HepG2 (cell line): ENCODE data around the gene HAS3. TPM values are rescaled to one million over a fixed set of nuclear protein-coding genes. Genes with fewer than 3 reads are reported as not detected.

Experiments used
- ATAC-seq: fragments of 200-7000 bp; cut with Tn5 transposase; 3 replicates; pipeline ENCODE4 v1.9.1; 2020; ENCODE audit warnings: mild to moderate bottlenecking, moderate library complexity
- BruUV-seq: library from RNA; stranded (reverse); fragments of 400-500 nt; replicated peaks from 2 replicates; lab custom pipeline; 2021; lab: Mats Ljungman, UMichigan
- CTCF ChIA-PET: fragments of 300-600 bp; formaldehyde crosslinking; extraction: SDS; loops from one replicate; lab custom pipeline; 2021; ENCODE audit warnings: low total read pairs, inconsistent platforms, low intra/inter-chr PET ratio; lab: Yijun Ruan, JAX
- POLR2A ChIA-PET: fragments of 350-600 bp; sonication (Branson Sonifier 250); formaldehyde crosslinking; loops from one replicate; lab custom pipeline; 2020; ENCODE audit warnings: antibody characterized with exemption, inconsistent platforms; lab: Yijun Ruan, JAX
- DNase-seq: peaks from one replicate; pipeline ENCODE4 v3.0.0-alpha.2; 2015; ENCODE audit warnings: low spot score
- FAIRE-seq: peaks from 3 replicates; lab custom pipeline; 2011; peaks lifted over from hg19 to GRCh38; lab: Jason Lieb, UNC
- H2AFZ ChIP-seq: one replicate; pipeline ENCODE4 v1.6.1; 2011; ENCODE audit warnings: low read length, inconsistent platforms
- H3K27ac ChIP-seq: fragments of 300-600 bp; 3 replicates; pipeline ENCODE4 v1.8.0; 2011; ENCODE audit warnings: mixed run types, mild to moderate bottlenecking, mixed read lengths, low read length, inconsistent platforms; ENCODE audit not compliant: insufficient read depth; ENCODE audit errors: extremely low read length
- H3K27me3 ChIP-seq, 2 experiments: fragments of 200-600 bp in 1 of 2; 2 replicates in 1 of 2; 3 replicates in 1 of 2; pipeline versions ENCODE4 v1.6.0 to v1.8.0; 2011; ENCODE audit warnings: low read length in 2 of 2, mild to moderate bottlenecking in 2 of 2, moderate library complexity in 2 of 2, inconsistent platforms in 1 of 2; ENCODE audit not compliant: insufficient read depth in 2 of 2, control insufficient read depth in 1 of 2
- H3K36me3 ChIP-seq, 2 experiments: fragments of 200-600 bp in 1 of 2; replicated peaks in 1 of 2; 2 replicates in 1 of 2; 3 replicates in 1 of 2; pipeline versions ENCODE4 v1.5.1 to v1.8.0; 2011; ENCODE audit warnings: low read length in 2 of 2, inconsistent platforms in 1 of 2; ENCODE audit not compliant: insufficient read depth in 2 of 2, control insufficient read depth in 1 of 2
- H3K4me1 ChIP-seq: 2 replicates; pipeline ENCODE4 v1.5.1; 2012; ENCODE audit warnings: low read length, inconsistent platforms; ENCODE audit not compliant: insufficient read depth
- H3K4me2 ChIP-seq: 2 replicates; pipeline ENCODE4 v1.6.0; 2011; ENCODE audit warnings: low read depth, low read length, inconsistent platforms
- H3K4me3 ChIP-seq, 3 experiments: fragments of 200-600 bp in 1 of 3; sonication (generic), shearing (Covaris generic) in 1 of 3; replicated peaks in 1 of 3; 2 replicates each; pipeline ENCODE4 v1.5.1; 2011 to 2016; ENCODE audit warnings: low read length in 3 of 3, inconsistent platforms in 2 of 3, low read depth in 2 of 3, mild to moderate bottlenecking in 2 of 3, control low read depth in 1 of 3, mixed read lengths in 1 of 3; ENCODE audit not compliant: insufficient read depth in 1 of 3
- H3K79me2 ChIP-seq: one replicate; pipeline ENCODE4 v1.6.1; 2011; ENCODE audit warnings: low read length, inconsistent platforms; ENCODE audit not compliant: insufficient read depth
- H3K9ac ChIP-seq: 2 replicates; pipeline ENCODE4 v1.6.0; 2011; ENCODE audit warnings: mild to moderate bottlenecking, low read depth, low read length, inconsistent platforms; ENCODE audit not compliant: insufficient read depth
- H3K9me3 ChIP-seq: 2 replicates; pipeline ENCODE4 v1.5.1; 2012; ENCODE audit warnings: mild to moderate bottlenecking, low read length
- H4K20me1 ChIP-seq: 2 replicates; pipeline ENCODE4 v1.6.0; 2011; ENCODE audit warnings: inconsistent platforms, mild to moderate bottlenecking, low read length, moderate library complexity; ENCODE audit not compliant: insufficient read depth
- PAX8 ChIP-seq: sonication (generic); formaldehyde crosslinking; IDR thresholded peaks from 2 replicates; pipeline ENCODE4 v1.8.0; 2022; ENCODE audit warnings: mild to moderate bottlenecking, missing genetic modification reagents, borderline replicate concordance
- TBL1XR1 ChIP-seq: fragments of 150-350 bp; IDR thresholded peaks from 2 replicates; pipeline ENCODE4 v1.6.1; 2014; ENCODE audit warnings: borderline replicate concordance, low read length; ENCODE audit not compliant: partially characterized antibody
- ZNF232 ChIP-seq: sonication (generic); formaldehyde crosslinking; IDR thresholded peaks from 2 replicates; pipeline ENCODE4 v1.4.0; 2020; ENCODE audit warnings: missing genetic modification reagents, borderline replicate concordance
- ZNF569 ChIP-seq: sonication (generic); formaldehyde crosslinking; IDR thresholded peaks from 2 replicates; pipeline ENCODE4 v1.5.0; 2020; ENCODE audit warnings: mild to moderate bottlenecking, missing genetic modification reagents, moderate library complexity, borderline replicate concordance
- ZNF879 ChIP-seq: sonication (generic); formaldehyde crosslinking; IDR thresholded peaks from 2 replicates; pipeline ENCODE4 v1.8.1; 2023; ENCODE audit warnings: missing genetic modification reagents
- ZNF891 ChIP-seq: sonication (generic); formaldehyde crosslinking; IDR thresholded peaks from 2 replicates; pipeline ENCODE4 v1.5.0; 2020; ENCODE audit warnings: mild to moderate bottlenecking, missing genetic modification reagents
- WGBS: methylation state at CpG from one replicate; pipeline ENCODE4 v1.1.6; 2017; ENCODE audit warnings: low lambda C conversion rate; 5-methylcytosine and 5-hydroxymethylcytosine counted together
- in situ Hi-C: cut with HindIII; loops from 2 replicates; pipeline ENCODE4 v1.10.0; 2017; ENCODE audit warnings: low pct_unique_long_range_greater_than_20kb; ENCODE audit not compliant: extremely low pct_ligation_motif_present
- intact Hi-C: fragments of 100-400 bp; cut with micrococcal nuclease; formaldehyde crosslinking; loops from one replicate; pipeline ENCODE4 v1.10.0; 2022; ENCODE audit not compliant: unreplicated experiment
- polyA plus RNA-seq, 8 experiments: library from polyadenylated mRNA; depleted of rRNA in 3 of 8; stranded (reverse) in 7 of 8; unstranded in 1 of 8; fragments of >200 nt; fragmentation: Illumina TruSeq in 4 of 8; extraction: Trizol in 4 of 8; gene quantifications; 2 replicates each; pipeline versions ENCODE4 v1.2.1 to v1.2.3, GENCODE V29; 2011 to 2016; ENCODE audit warnings: low read depth in 4 of 8, missing spikeins in 1 of 8, mixed read lengths in 1 of 8; ENCODE audit not compliant: insufficient read depth in 1 of 8
- total RNA-seq, 5 experiments: library from RNA; depleted of rRNA; stranded (reverse); fragments of >200 nt; fragmentation: Illumina TruSeq; extraction: Trizol; gene quantifications; 2 replicates each; pipeline ENCODE4 v1.2.3, GENCODE V29; 2016; ENCODE audit warnings: low read depth in 1 of 5
- TF ChIP-seq, protein P1 (sequence below), 2 experiments: fragments of 450-650 bp in 1 of 2; sonication (generic) in 1 of 2; formaldehyde crosslinking in 1 of 2; IDR thresholded peaks; 2 replicates each; pipeline versions ENCODE4 v1.6.1 to v1.8.0; 2016 to 2022; ENCODE audit warnings: antibody characterized with exemption in 1 of 2, mild to moderate bottlenecking in 1 of 2, missing genetic modification reagents in 1 of 2
- TF ChIP-seq, protein P2 (sequence below): sonication (generic); formaldehyde crosslinking; IDR thresholded peaks from 2 replicates; pipeline ENCODE4 v1.4.0; 2020; ENCODE audit warnings: missing genetic modification reagents

HAS3 gene
- total and polyA plus RNA-seq, 2 of the 13 experiments (the other 11 are each of a cell fraction or from before 2014, with no cell fraction given) = 0.04 to 0.30 TPM

DNA sequence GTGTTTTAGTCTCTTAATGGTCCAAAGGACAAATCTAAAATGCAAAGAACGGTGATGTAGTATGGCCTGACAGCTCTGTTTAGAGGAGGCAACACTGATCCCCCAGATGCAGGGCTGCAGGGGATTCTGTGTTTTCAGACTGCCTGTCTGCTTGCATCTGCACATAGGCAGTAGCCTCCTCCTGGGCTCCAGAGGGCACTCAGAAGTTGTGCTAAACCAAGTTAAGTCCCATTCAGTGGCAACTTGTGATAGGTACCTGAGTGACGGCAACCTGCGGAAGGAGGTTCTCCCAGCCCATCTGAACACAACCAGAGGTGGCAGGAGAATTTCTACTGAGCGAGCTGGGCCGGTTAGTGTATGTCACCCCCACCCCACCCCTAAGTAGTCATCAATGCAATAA lies 9.9 kb downstream of the HAS3 start (continued):
- TF ChIP-seq, protein P1, sequence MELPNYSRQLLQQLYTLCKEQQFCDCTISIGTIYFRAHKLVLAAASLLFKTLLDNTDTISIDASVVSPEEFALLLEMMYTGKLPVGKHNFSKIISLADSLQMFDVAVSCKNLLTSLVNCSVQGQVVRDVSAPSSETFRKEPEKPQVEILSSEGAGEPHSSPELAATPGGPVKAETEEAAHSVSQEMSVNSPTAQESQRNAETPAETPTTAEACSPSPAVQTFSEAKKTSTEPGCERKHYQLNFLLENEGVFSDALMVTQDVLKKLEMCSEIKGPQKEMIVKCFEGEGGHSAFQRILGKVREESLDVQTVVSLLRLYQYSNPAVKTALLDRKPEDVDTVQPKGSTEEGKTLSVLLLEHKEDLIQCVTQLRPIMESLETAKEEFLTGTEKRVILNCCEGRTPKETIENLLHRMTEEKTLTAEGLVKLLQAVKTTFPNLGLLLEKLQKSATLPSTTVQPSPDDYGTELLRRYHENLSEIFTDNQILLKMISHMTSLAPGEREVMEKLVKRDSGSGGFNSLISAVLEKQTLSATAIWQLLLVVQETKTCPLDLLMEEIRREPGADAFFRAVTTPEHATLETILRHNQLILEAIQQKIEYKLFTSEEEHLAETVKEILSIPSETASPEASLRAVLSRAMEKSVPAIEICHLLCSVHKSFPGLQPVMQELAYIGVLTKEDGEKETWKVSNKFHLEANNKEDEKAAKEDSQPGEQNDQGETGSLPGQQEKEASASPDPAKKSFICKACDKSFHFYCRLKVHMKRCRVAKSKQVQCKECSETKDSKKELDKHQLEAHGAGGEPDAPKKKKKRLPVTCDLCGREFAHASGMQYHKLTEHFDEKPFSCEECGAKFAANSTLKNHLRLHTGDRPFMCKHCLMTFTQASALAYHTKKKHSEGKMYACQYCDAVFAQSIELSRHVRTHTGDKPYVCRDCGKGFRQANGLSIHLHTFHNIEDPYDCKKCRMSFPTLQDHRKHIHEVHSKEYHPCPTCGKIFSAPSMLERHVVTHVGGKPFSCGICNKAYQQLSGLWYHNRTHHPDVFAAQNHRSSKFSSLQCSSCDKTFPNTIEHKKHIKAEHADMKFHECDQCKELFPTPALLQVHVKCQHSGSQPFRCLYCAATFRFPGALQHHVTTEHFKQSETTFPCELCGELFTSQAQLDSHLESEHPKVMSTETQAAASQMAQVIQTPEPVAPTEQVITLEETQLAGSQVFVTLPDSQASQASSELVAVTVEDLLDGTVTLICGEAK (IDR thresholded peaks at IDR 0.05) = no peak
- TF ChIP-seq, protein P1 (CRISPR knock-in tag; IDR thresholded peaks at IDR 0.05) = no peak
- TF ChIP-seq, all 625 proteins: peak for 0

DNA sequence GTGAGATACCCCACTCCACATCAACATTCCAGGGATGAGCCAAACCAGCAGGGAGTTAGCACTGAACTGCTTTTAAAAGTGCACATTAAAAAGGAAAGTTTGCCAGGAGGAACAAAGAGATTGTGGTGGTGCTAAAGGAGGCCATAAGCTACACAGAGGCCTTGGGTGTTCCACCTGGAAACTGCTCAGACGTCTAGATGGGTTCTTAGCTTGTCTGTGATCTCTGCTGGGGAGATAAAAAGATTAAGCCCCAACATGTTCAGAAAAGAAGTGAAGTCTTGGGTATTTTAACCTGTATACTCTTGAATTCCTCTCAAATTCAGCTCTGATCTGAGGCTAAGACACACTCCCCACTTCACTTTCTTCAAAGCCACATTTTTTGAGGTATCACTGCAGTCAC lies 10.4 kb downstream of the HAS3 start:
- Histone ChIP-seq H3K4me1 (0 out of 2 replicates have a peak, but pooled peaks cover 5% of the 10 kb centered on the region), H3K9me3 (no peaks in the 10 kb centered on the region), H3K79me2 (no peaks in the 10 kb centered on the region), H4K20me1 (no peaks in the 10 kb centered on the region), H3K4me3 (no peak overlapping the region), H3K4me2 (no peak overlapping the region)
- WGBS = 92% methylated on average over 1 of the region's 1 CpG
- ChIA-PET POLR2A (no interaction called here), CTCF (no interaction called here)
- FAIRE-seq (no peak), DNase-seq (no peak), ATAC-seq (no peak)
- TF ChIP-seq ZNF232 (CRISPR knock-in tag) (no peak), ZNF891 (no peak), TBL1XR1 (no peak), PAX8 (CRISPR knock-in tag) (no peak), ZNF569 (CRISPR knock-in tag) (no peak), ZNF879 (CRISPR knock-in tag) (no peak)
- TF ChIP-seq, protein P2, sequence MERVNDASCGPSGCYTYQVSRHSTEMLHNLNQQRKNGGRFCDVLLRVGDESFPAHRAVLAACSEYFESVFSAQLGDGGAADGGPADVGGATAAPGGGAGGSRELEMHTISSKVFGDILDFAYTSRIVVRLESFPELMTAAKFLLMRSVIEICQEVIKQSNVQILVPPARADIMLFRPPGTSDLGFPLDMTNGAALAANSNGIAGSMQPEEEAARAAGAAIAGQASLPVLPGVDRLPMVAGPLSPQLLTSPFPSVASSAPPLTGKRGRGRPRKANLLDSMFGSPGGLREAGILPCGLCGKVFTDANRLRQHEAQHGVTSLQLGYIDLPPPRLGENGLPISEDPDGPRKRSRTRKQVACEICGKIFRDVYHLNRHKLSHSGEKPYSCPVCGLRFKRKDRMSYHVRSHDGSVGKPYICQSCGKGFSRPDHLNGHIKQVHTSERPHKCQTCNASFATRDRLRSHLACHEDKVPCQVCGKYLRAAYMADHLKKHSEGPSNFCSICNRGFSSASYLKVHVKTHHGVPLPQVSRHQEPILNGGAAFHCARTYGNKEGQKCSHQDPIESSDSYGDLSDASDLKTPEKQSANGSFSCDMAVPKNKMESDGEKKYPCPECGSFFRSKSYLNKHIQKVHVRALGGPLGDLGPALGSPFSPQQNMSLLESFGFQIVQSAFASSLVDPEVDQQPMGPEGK (CRISPR knock-in tag) = no peak
- TF ChIP-seq, all 625 proteins: peak for 0
- intact Hi-C loops = no loop called here
- Histone ChIP-seq H3K9ac (no peak overlapping the region), H3K27me3 (no peaks in the 10 kb centered on the region), H3K27ac (no peak overlapping the region), H3K36me3 (peaks cover 16 to 40% of the 10 kb centered on the region in 2 experiments), H2AFZ (no peak overlapping the region)
- no TSS peak for BruUV-seq
- in situ Hi-C loops = loop anchor here (25.0 kb wide), 1 partner anchor 404 kb away; no protein-coding TSS in a partner anchor
